AG08395 (cell line): Measurements from ENCODE around the gene PUM1.
A peak's percentile ranks its signal among the peaks of the same experiment; 100 is the strongest.

Source experiments
- DNase-seq: peaks from one replicate; pipeline ENCODE4 v3.0.0; 2012; ENCODE audit warnings: mixed read lengths, low spot score

The PUM1 gene

DNA sequence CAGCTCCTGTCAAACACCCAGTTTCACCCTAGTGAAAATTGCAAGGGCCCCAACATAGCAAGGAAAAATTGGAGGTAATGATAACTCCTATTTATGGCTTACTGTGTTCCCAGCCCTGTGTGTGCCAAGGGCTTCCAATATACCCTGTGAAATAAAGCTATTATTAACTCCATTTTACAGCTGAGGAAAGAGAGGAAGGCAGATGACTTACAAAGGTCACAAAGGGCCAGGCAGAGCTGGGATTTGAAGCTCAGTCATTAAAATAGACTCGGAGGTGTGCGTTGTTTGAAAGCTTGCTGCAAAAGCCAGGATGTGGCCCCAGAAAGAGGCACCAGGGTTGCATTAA lies 136.8 kb downstream of the PUM1 start:
- no peak for DNase-seq

DNA sequence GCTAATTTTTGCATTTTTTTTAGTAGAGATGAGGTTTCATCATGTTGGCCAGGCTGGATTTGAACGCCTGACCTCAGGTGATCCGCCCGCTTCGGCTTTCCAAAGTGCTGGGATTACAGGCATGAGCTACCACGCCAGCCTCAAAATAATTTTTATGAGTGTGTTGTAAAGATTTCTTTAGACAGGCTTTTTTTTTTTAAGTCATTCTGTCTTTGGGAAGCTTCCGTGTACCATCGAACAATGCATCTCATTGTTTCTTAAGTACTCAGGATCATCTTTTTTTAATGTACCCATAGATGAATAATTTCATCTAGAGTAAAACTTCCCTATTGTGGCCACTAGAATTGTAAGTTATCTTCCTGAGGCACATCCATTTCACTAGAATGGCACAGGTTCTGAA lies 137.3 kb downstream of the PUM1 start:
- no peak for DNase-seq

DNA sequence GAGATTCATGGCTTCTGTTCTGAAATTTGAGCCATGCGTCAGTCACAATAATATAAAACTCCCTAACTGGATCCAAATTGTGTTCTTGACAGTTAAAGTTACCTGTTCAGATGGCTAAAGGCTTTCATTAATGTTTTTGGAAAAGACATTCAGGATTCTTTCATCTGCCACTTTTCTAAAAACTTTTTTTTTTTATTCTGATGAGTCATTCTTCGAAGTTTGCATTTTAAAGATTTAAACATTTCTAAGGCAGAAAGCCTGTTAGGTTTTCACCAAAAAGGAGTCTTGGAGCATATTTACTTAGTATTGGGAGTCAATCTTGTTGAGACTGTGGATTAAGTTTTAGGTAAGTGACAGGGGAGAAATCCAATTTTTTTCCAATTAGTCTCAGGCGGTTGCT lies 138.1 kb downstream of the PUM1 start:
- DNase-seq: no peak

DNA sequence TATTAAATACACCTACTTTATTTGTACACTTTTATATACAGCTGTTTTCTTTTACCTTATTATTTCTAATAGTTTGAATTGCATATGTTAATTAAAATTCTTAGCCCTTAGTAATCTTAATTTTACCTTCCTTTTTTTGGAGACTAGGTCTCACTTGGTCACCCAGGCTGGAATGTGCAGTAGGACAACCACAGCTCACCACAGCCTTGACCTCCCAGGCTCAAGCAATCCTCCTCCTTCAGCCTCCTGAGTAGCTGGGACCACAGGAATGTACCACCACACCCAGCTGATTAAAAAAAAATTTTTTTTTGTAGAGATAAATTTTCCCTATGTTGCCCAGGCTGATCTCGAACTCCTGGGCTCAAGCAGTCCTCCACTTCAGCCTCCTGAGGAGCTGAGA lies 141.9 kb downstream of the PUM1 start:
- DNase-seq: no peak

DNA sequence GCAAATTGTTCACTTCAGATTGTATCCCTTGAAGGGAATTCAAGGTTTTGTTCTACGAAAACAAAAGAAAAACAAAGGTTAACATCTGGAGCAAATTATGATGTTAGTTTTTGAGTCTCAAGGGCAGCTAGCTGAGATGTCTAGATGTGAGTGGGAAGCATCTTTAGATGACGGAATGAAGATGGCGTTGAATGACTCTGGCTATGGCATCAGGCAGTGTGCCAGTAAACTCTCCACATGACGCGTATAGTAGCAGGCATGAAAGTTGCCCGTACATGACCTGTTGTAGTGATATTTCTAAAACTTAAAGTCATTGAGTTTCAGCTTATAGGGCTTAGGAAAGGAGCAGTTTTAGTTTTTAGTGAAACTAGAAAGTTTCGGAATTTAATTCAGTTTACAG lies 144.7 kb downstream of the PUM1 start:
- no peak for DNase-seq

DNA sequence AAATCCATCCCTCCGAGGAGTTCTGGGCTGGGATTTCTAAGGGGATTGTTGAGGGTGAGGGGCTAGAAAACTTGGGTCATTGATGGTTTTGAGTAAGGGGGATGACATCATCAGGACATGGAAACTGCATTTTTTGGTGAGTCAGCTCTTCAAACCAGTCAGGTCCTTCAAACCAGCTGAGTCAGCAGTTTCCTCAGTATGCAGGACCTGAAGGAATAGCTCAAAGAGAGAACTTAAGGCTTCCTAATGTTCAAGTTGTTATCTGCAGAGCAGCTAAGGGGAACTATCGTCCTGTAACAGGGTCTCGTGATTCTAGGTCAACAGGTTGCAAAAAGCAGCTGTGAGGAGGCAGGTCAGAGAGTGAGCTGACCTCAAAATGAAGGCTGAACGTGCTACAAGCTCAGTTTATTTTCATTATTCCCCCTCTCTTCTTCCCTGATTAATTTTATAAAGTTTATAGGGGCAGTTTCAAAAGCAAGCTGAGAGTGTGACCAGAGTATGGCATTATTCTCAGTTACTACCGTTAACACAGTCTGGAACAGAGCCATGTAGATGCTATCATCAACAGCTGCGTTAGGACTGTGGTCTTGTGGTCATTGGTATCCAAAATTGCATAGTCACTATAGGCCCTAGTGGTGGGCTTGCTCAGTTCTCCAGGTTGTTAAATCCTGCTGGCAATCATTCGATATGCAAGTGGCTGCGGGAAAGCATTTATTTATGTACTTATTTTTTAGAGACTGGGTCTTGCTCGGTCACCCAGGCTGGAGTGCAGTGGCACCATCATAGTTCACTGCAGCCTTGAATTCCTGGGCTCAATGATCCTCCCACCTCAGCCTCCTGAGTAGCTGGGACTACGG lies 146.3 kb downstream of the PUM1 start:
- DNase-seq: no peak

DNA sequence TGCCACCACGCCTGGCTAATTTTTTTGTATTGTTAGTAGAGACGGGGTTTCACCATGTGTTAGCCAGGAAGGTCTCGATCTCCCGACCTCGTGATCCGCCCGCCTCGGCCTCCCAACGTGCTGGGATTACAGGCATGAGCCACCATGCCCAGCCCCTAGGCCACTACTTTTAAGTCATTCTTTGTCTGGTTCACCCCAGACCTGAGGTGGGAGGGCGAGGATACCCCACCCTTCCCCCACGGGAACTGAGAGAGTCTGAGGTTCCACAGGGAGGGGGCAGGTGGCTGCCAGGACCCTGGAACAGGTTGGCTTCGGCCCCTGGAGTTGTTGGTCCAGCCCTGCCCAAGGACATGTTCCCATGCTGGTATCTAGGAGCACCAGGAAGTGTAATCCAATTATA lies 149.2 kb downstream of the PUM1 start:
- DNase-seq: no peak

DNA sequence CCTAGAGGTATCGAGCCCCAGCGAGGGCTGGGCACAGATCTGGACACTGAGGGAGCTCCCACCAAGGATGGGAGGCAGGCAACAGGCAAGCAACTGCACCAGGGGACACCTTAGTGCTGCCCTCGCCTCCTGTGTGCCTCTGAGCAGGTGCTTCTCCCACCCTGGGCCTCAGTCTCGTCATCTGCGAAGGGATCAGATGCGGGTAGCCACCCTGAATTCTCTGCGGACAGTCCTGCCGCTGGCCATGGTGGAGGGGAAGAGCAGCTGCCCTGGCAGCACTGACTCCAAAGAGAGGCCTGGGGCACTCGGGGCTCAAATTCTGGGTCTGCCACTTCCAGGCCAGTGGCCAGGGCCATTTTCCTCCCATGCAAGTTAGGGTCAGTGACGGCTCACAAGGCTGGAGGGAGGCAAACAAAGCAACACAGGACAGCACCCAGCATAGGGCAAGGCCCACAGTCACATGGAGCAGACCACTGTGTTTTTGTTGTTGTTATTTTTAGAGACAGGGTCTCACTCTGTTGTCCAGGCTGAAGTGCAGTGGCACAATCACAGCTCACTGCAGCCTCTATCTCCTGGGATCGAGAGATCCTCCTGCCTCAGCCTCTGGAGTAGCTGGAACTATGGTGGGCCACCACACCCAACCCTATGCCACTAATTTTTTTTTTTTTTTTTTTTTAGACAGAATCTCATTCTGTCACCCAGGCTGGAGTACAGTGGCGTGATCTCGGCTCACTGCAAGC lies 149.9 kb downstream of the PUM1 start:
- DNase-seq: no peak

DNA sequence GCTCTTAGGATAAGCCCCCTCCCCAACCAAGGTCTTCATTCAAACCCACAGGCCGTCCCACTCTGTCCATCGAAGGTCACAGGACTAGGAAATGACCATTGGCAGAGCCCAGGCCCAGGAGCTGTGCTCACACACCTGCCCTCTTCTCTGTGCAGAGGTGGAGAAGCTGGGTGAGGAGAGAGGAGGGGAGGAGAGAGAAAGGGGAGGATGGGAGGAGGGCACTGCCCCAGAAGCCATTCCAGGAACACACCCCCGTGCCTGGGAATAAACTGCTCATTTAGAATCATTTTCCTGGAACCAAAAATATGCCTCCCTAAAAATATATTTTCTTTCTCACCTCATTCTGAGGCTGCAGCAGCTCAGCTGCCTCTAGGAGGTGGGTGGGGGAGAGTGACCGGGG lies 150.6 kb downstream of the PUM1 start:
- no peak for DNase-seq

DNA sequence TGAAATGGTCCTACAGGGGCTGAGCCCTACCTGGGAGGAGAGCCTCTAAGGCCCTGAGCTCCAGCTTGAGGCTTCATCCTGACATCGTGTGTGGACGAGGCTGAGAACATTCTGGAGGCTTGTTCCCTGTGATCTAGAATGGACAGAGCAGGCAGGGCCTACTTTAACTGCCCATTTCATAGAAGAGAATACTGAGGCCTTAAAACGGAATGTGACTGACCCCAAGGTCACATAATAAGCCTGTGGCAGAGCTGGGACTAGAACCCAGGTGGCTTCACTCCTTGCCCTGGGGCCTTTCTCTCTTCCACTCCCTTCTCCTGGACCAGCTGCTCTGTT lies 151.0 kb downstream of the PUM1 start:
- DNase-seq: no peak

DNA sequence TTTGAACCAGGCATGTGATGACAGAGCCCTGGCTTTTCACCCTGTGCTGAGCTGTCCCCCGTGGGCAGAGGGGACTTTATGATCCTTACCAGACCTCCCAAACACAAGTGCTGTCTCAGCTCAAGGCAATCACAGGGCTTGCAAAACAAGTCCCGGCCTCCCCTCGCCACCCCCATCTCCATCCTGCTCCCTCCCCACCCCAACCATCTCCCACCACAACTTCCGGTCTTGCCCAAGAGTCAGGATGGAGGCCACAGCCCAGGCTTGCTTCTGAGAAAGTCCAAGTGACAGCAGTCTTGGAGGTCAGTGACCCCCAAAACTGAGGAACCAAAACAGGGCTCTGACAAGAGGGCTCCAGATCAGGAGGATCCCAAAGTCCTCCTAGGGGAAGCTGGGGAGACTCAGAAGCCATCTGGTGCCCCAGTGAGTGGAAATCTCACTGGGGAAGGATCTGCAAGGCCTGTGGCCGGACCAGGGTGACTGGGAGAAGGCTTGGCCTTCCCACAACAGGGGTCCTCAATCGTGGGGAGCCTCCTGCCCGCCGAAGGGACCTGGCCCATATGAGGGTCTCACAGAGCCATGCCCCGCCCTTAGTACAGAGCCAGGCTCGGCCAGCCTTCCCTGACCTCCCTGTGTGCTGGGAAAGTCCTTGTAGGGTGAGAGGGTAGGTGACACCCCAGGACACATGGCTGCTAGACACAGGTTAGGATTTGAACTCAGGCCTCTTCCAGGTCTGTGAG lies 152.4 kb downstream of the PUM1 start:
- DNase-seq: no peak

DNA sequence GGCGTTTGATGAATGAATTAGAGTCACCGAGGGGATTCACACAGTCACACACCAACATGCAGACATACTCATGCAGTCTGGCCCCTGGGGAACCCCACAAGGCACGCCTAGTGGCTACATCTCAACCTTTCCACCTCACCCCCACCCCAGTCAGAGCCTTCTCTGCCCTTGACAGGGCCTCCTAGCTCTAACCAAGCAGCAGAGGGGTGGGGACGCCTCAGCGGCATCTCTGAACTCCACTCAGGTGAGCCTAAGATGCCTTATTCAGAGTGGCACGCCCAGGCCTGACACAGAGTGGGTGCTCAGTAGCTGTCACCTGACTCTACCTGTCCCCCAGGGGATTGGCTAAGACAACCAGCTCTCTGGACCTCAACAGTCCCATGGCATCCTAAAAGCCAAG lies 153.3 kb downstream of the PUM1 start:
- DNase-seq: no peak

DNA sequence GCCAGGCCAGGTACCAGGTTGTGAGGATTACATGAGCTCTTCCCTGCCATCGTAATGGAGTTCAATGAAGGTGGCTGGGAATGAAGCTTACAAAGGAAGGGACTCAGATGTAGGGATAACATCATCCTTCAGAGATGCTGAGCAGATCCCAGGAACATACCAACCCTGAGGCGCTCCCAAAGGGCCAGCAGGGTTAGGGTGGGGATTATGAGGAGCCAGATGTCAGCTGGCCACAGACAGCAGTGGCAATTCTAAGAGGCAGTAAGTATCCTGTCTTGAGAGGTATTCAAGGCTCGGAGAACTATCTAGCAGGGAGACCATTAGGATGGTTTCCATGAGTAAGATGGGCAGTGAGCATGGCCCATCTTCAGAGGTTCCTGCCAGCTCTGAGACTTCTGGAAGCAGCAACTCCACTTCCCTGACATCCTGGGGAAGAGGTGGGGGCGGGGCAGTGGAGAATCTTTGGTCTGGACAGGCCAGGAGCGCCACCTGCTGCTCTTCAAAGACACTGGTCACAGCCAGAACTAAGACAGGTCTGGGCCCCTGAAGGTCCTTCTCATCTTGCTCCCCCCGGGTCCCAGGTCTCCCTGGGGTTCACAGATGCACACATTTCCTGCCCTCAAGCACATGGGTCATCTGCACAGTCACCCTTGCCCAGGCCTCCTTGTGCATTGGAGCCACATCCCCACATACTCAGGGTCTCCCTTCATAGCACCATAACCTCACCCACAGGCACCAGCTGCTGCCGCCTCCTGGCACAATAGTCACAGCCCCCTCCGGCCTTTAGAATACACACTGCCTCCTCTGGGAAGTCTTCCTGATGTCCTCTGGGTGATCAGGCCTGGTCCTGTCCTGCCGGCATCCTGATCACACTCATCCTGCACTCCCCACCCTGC lies 154.2 kb downstream of the PUM1 start:
- DNase-seq: peak; percentile 90

DNA sequence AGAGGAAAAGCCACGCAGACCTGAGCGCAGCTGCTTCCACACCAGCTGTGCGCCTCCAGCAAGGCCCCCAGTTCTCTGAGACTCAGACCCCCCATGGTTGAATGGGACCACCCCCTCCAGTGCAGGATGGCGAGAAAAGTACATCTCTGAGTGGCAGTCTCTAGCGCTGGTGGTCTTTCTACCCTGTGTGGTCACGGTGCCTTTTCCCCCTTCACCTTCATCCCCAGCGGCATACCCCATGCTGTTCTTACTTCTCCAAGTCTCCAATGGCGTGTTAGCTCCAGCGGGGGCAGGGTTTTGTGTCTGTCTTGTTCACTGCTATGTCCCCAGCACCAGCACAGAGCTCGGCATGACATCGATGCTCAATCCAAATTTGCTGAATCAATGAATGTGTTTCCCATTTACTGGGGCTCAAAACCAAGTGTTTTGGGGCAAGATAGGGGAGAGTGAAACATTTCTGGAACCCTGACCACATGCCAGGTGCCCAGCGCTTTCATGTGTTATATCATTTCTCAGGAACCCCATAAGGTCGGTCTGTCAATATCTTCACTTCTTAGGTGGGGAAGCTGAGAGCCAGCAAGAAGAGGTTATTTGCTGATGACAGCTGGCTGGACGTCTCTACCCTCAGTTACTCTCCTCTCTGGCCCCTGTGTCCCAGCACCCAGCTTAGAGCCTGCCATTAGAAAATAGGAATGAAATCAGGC lies 156.0 kb downstream of the PUM1 start:
- no peak for DNase-seq

DNA sequence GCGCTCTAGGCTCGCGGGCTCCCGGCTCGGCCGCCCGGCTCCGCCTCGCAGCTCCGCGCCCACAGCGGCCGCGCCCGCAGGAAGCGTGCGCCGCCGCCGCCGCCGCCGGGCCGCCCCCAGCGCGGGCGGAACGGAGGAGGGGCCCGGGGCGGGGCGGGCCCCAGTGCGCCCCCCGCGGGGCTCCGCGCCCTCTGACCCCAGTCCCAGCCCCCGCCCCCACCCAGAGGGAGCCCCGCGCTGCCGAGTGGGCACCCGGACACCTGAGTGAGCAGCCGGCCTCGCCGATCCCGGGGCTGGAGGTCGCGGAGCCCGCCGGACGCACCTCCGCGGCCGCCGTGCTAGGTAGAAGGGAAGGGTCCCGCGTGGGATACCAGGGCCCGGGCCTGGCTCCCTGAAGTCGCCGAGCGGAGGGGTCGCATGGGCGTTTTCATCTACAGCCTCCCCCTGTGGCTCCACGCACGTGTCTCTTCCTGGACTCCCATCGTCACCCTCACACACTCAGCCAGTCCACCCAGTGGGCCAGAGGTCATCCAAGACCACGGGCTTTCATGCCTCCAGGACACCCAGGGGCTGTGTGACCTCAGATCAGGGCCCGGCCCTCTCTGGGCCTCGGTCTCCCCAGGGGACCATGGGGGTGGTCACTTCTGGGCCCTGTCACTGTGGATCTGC lies 156.7 kb downstream of the PUM1 start, which contains the start of gene SDC3:
Gene SDC3, minus strand, starts transcription at position 63 of the 669 bp plus-strand sequence. CDS start 172 bp downstream, outside the sequence.
- DNase-seq: peak; percentile 55

DNA sequence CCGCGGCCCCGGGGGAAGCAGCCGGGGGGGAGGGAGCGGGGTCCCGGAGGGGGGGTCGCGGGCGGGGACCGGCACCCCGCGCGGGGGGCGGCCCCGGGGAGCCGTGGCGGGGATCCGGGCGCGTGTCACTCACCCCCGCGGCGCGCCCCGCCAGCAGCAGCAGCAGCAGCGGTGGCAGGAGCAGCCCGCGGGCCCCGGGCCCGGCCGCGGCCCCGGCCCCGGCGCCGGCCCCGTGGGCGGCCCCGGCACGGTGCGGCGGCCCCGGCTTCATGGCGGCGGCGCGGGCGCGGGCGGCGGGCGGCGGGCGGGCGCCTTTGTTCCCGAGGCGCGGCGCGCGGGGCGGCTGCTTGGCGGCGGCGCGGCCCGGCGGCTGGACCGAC lies 157.2 kb downstream of the PUM1 start:
- DNase-seq: no peak

DNA sequence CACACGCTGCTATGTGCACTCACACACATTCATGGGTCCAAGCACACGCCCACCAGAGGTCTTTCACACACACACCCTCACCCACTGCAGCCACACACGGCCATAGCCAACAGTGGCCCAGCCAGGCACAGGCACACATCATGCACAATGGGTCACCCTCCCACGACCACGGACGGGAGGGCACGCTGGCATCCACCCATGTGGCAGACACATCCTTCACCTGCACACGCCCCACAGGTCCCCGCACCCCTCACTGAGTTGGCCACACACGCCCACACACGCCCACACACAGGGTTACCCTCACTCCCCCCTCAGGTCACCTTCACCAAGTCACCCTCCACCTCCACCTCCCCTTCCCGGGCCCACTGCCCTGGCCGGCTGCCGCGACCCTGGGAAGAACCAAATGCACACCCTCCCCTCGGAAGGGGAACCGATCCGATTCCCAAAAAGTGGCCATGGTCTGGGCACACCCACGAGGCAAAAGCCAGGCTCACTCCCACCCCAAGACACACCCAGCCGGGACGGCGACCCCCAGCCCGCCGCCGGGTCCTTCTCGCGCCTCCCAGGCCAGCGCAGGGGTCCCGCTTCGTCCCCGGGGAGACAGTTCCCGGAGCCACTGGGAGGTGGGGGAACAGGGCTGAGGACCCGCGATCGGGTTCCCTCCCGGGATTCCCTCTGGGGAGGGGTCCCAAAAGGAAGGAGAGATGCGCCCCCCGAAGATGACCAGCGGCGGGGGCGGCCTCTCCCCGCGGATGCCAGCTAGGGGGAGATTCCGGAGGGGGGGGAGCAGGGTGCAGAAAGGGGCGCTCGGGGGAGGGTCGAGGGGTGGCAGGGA lies 157.8 kb downstream of the PUM1 start:
- no peak for DNase-seq

DNA sequence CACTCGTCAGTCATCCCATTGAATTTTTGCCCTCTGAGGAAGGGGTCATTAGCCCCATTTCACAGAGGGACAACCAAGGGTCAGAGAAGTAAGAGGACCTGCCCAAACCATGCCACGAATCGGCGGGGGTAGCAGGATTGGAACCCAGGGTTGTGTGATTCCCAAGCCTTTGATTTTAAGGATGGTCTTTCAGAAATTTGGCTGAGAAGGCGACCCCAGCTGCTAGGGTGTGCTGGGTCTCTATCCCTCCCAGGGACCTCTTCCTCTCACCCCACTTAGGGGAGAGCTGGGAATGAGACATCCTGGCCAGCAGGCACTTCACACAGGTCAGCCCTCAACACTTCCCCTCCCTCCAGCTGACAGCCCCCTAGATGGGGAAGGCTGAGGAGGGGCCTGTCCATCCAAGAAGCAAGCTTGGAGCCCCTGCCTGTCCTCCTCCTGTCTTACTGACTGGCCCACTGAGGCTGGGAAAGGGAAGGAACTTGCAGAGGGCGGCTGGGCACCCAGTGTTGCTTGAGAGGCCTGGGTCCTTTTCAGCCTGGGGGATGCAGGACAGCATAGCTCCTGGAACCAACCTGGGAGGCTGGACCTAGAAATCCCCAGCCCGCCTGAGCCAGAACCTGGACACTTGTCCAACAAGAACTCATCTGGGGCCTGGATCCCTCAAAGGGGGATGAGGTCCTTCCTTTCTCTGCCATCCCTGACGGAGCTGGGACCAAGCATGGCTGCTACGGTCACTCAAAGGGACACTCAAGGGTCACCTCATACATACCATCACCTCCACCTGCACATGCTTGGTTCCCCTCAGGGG lies 158.7 kb downstream of the PUM1 start:
- DNase-seq: no peak
